ENCODE results near the gene SIM2. TPM values are rescaled to one million over a fixed set of nuclear protein-coding genes. Genes with fewer than 3 reads are reported as not detected.

The SIM2 gene
- total RNA-seq, 1 experiment from 2014 or later, result not detected

- no peak overlapping the region for H3T11ph ChIP-seq (ENCODE audit: low read length)
- WGBS (ENCODE audit: extremely low coverage, insufficient read length, low lambda C conversion rate), result no CpG with 5 or more reads among the region's 12 CpGs
- no peak overlapping the region for H2BK12ac ChIP-seq (ENCODE audit: insufficient read length, low read depth, low read length)
- Mint-ChIP-seq H3K36me3 (ENCODE audit: insufficient read depth in 1 of 3, low read depth in 3 of 3) (no peaks in the 10 kb centered on the region), H3K27me3 (ENCODE audit: low read depth) (peaks cover 98% of the 10 kb centered on the region), H3K4me3 (no peak overlapping the region), H3K4me1 (peaks cover 12 to 38% of the 10 kb centered on the region in 2 experiments), H3K27ac (no peak overlapping the region), H3K9me3 (peaks cover 0 to 7% of the 10 kb centered on the region in 2 experiments; a peak in 1 of 5 replicates)
- H4K8ac ChIP-seq (replicated peaks; ENCODE audit: insufficient read length, low read depth, low read length), result no peak overlapping the region
- H4K20me1 ChIP-seq (ENCODE audit: control insufficient read depth, insufficient read depth, insufficient read length), result no peaks in the 10 kb centered on the region
- H2AFZ ChIP-seq (ENCODE audit: low read length), result no peak overlapping the region
- peaks cover 7% of the 10 kb centered on the region for H3K23me2 ChIP-seq (ENCODE audit: insufficient read length, low read depth, low read length, poor library complexity, severe bottlenecking)
- no peak overlapping the region for H3K18ac ChIP-seq (ENCODE audit: insufficient read length, low read depth, low read length)
- H2BK15ac ChIP-seq (ENCODE audit: low read depth, low read length), result no peak overlapping the region
- no peak for TF ChIP-seq CTCF (conservative IDR thresholded peaks at IDR 0.05)
- no peak overlapping the region for H3K4ac ChIP-seq (ENCODE audit: low read depth, low read length)
- no peak overlapping the region for H3K23ac ChIP-seq (ENCODE audit: insufficient read length, low read depth, low read length)
- DNase-seq, result no peak
- H2BK5ac ChIP-seq (ENCODE audit: insufficient read length, low read length), result no peak overlapping the region
- no peak overlapping the region for H3K9ac ChIP-seq (ENCODE audit: extremely low read depth, insufficient read length, low read length)
- no peak overlapping the region for H3K56ac ChIP-seq (ENCODE audit: insufficient read length, low read depth, low read length)
- no peaks in the 10 kb centered on the region for H3K79me2 ChIP-seq (ENCODE audit: insufficient read depth, low read length)
- H3K79me1 ChIP-seq (ENCODE audit: insufficient read depth, low read depth, low read length, poor library complexity, severe bottlenecking), result no peaks in the 10 kb centered on the region
- H3K4me1 ChIP-seq (ENCODE audit: insufficient read depth, low read length), result no peaks in the 10 kb centered on the region
- H4K5ac ChIP-seq (ENCODE audit: insufficient read length, low read depth, low read length), result no peak overlapping the region
- no peak overlapping the region for H2AK5ac ChIP-seq (ENCODE audit: insufficient read length, low read length)
- H3K4me2 ChIP-seq (ENCODE audit: insufficient read depth, insufficient read length, low read length), result no peak overlapping the region
- no peak overlapping the region for H2BK120ac ChIP-seq (ENCODE audit: low read depth, low read length, poor library complexity, severe bottlenecking)
- H3K27me3 ChIP-seq (ENCODE audit: insufficient read depth, low read length), result peaks cover 67% of the 10 kb centered on the region
- H3K9me3 ChIP-seq (ENCODE audit: control insufficient read depth, low read depth, low read length), result no peaks in the 10 kb centered on the region
- no peak overlapping the region for H4K91ac ChIP-seq (ENCODE audit: insufficient read length, low read depth, low read length)
- H2BK20ac ChIP-seq (ENCODE audit: low read depth, low read length, poor library complexity, severe bottlenecking), result no peak overlapping the region
- no peak overlapping the region for H3K27ac ChIP-seq (ENCODE audit: insufficient read length, low read depth, low read length)
- no peak overlapping the region for H3K14ac ChIP-seq (ENCODE audit: insufficient read depth, low read length)
These were observed 8.0 kb upstream of the SIM2 start for GRCh38 chr21:36690628-36691554.

All from H9 (cell line).